Lung (tissue), 12 donors: ENCODE measurements around the gene ZNF862. TPM values are rescaled to one million over a fixed set of nuclear protein-coding genes. Genes with fewer than 3 reads are reported as not detected.

Source experiments
- ATAC-seq: fragments of 200-7000 bp; cut with Tn5 transposase; one replicate; pipeline ENCODE4 v1.9.1; 2020; ENCODE audit warnings: moderate number of reproducible peaks; ENCODE audit not compliant: insufficient read depth, low FRiP score
- DNase-seq, 3 donors: peaks; one replicate each; pipeline ENCODE4 v3.0.0-alpha.2; 2013 to 2017
- H3K27ac ChIP-seq, 2 donors: one replicate each; pipeline ENCODE4 v1.5.1; 2013; ENCODE audit warnings: mild to moderate bottlenecking in 2 of 2, moderate library complexity in 2 of 2, control low read depth in 1 of 2, inconsistent platforms in 1 of 2, low read depth in 1 of 2, low read length in 1 of 2
- H3K27me3 ChIP-seq, 3 donors: one replicate each; pipeline ENCODE4 v1.5.1; 2013; ENCODE audit warnings: low read length in 2 of 3; ENCODE audit not compliant: control insufficient read depth in 3 of 3, insufficient read depth in 3 of 3
- H3K36me3 ChIP-seq, 4 donors: one replicate each; pipeline ENCODE4 v1.5.1; 2013; ENCODE audit warnings: low read length in 4 of 4, mild to moderate bottlenecking in 1 of 4, moderate library complexity in 1 of 4; ENCODE audit not compliant: control insufficient read depth in 4 of 4, insufficient read depth in 4 of 4
- H3K4me1 ChIP-seq, 5 donors: one replicate each; pipeline ENCODE4 v1.5.1; 2013; ENCODE audit warnings: low read length in 5 of 5, mild to moderate bottlenecking in 2 of 5, moderate library complexity in 1 of 5; ENCODE audit not compliant: control insufficient read depth in 5 of 5, insufficient read depth in 5 of 5
- H3K4me3 ChIP-seq: one replicate; pipeline ENCODE4 v1.5.1; 2013; ENCODE audit warnings: mild to moderate bottlenecking, control low read depth, moderate library complexity
- H3K9ac ChIP-seq, 2 donors: one replicate each; pipeline ENCODE4 v1.5.1; 2013; ENCODE audit warnings: low read length in 2 of 2, control low read depth in 1 of 2; ENCODE audit not compliant: insufficient read depth in 1 of 2
- H3K9me3 ChIP-seq, 4 donors: one replicate each; pipeline ENCODE4 v1.5.1; 2013; ENCODE audit warnings: low read length in 3 of 4, mild to moderate bottlenecking in 1 of 4, moderate library complexity in 1 of 4; ENCODE audit not compliant: control insufficient read depth in 4 of 4, insufficient read depth in 3 of 4
- WGBS, 2 donors: extraction: QIAGEN DNeasy Blood & Tissue Kit; methylation state at CpG; one replicate each; pipeline ENCODE4 v1.1.7; 2013; 5-methylcytosine and 5-hydroxymethylcytosine counted together
- polyA plus RNA-seq, 2 donors: library from polyadenylated mRNA; stranded (reverse); fragments of 200-250 nt; gene quantifications; one replicate each; pipeline ENCODE4 v1.2.1, GENCODE V29; 2013
- total RNA-seq, 2 donors: library from RNA; depleted of rRNA in 1 of 2; stranded (reverse); fragments of >200 nt in 1 of 2; gene quantifications; one replicate each; pipeline ENCODE4 v1.2.1, GENCODE V29; 2014 to 2021
- TF ChIP-seq, protein P1 (sequence below): IDR thresholded peaks from 2 replicates; pipeline ENCODE4 v1.5.1; 2012; ENCODE audit warnings: mild to moderate bottlenecking; ENCODE audit errors: control extremely low read depth, extremely low read depth
- donor health status: control.
- donor health status: control.
- donor health status: Bipolar disorder and iron deficiency.
- donor health status: healthy.
- donor health status: DM: yes; HTN: yes; CAD: no.

Gene ZNF862
- total and polyA plus RNA-seq, 4 donors, result 5.2 to 22.1 (median 10.0) TPM

DNA sequence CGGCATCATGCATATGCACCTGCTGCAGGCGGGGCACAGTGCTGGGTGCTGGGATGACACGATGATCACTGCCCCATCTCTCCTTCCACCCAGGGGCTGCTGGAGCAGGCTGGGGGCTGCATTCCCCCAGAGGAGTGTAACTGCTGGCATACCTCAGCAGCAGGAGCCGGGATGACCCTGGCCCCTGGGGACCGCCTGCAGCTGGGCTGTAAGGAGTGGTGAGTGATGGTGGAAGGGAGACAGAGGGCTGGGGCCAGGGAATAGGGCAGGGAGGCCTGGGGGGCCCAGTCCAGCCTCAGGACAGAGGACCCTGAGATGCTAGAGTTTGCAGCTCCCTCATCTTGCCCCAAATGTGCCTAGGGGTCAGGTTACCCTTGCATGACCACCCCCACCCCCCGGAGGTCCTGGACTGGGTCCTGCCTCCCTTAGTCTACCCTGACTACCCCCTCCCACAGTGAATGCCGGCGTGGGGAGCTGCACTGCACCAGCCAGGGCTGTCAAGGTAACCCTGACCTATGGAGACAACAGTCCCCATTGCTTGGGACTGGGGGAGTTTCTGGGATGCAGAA lies 14.5 kb upstream of the ZNF862 start:
- TF ChIP-seq, protein P1, sequence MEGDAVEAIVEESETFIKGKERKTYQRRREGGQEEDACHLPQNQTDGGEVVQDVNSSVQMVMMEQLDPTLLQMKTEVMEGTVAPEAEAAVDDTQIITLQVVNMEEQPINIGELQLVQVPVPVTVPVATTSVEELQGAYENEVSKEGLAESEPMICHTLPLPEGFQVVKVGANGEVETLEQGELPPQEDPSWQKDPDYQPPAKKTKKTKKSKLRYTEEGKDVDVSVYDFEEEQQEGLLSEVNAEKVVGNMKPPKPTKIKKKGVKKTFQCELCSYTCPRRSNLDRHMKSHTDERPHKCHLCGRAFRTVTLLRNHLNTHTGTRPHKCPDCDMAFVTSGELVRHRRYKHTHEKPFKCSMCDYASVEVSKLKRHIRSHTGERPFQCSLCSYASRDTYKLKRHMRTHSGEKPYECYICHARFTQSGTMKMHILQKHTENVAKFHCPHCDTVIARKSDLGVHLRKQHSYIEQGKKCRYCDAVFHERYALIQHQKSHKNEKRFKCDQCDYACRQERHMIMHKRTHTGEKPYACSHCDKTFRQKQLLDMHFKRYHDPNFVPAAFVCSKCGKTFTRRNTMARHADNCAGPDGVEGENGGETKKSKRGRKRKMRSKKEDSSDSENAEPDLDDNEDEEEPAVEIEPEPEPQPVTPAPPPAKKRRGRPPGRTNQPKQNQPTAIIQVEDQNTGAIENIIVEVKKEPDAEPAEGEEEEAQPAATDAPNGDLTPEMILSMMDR, result no peak
- H3K27me3 ChIP-seq, result no peaks in the 10 kb centered on the region
- no peaks in the 10 kb centered on the region for H3K36me3 ChIP-seq
- DNase-seq (no peak), ATAC-seq (no peak)
- WGBS, 2 donors, result 86 to 91% methylated on average over 8 of the region's 8 CpGs
- no peaks in the 10 kb centered on the region for H3K9me3 ChIP-seq
- H3K27ac ChIP-seq, result no peak overlapping the region
- peaks cover 0 to 11% (median 0%) of the 10 kb centered on the region in 5 donors for H3K4me1 ChIP-seq
- no peak overlapping the region for H3K9ac ChIP-seq
- no peak overlapping the region for H3K4me3 ChIP-seq

GRCh38 chr7:149824301-149824741 lies 13.9 kb upstream of the ZNF862 start:
- no peak for ATAC-seq
- Histone ChIP-seq H3K4me1 (peaks cover 0 to 11% (median 0%) of the 10 kb centered on the region in 5 donors), H3K9ac (no peak overlapping the region), H3K4me3 (no peak overlapping the region), H3K36me3 (no peaks in the 10 kb centered on the region), H3K27me3 (no peaks in the 10 kb centered on the region), H3K9me3 (no peaks in the 10 kb centered on the region), H3K27ac (no peak overlapping the region)
- DNase-seq, result no peak
- 93% methylated on average over 13 of the region's 13 CpGs for WGBS, 2 donors
- TF ChIP-seq, protein P1, result no peak

DNA sequence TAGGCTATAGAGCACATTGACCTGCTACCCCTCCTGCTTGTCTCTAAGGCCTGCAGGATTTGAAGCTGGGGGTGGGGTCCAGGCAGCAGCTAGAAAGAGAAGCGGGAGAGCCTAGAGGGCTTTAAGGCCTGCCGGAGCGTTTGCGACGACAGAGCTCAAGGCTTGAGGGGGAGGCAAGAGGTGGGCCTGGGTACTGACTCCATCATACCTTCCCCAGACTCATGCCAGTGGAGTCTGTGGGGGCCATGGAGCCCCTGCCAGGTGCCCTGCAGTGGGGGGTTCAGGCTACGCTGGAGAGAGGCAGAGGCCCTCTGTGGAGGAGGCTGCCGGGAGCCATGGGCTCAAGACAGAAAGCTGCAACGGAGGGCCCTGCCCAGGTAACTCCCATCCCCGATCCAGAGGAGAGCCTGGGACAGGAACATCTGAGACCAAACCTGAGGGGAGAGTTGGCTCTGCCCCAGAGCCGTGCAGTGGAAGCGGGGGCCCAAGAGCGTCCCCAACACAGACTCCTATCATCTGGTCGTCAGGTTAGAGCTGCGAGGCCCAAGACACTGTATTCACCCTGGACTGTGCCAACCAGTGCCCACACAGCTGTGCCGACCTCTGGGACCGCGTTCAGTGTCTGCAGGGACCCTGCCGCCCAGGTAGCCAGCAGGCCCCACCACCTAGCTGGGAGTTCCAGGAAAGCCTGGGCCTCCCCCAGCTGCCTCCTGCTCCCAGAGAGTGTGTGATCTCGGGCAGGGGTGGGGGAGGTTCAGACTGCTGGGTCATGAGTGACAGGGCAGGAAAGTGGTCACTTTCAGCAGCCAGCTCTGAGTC lies 13.2 kb upstream of the ZNF862 start:
- DNase-seq, result no peak
- WGBS, 2 donors, result 96% methylated on average over 19 of the region's 19 CpGs
- TF ChIP-seq, protein P1, result no peak

More for the DNA sequence above, 13.2 kb upstream of the ZNF862 start:
- Histone ChIP-seq H3K27me3 (no peaks in the 10 kb centered on the region), H3K9me3 (no peaks in the 10 kb centered on the region), H3K36me3 (no peaks in the 10 kb centered on the region), H3K27ac (no peak overlapping the region), H3K4me3 (no peak overlapping the region), H3K9ac (no peak overlapping the region), H3K4me1 (peaks cover 0 to 11% (median 0%) of the 10 kb centered on the region in 5 donors)
- no peak for ATAC-seq
